HFFc6 (cell line): ENCODE results near the gene PLEKHD1. TPM values are rescaled to one million over a fixed set of nuclear protein-coding genes. Genes with fewer than 3 reads are reported as not detected.
A peak's percentile ranks its signal among the peaks of the same experiment; 100 is the strongest.

Experiments used
- DNase-seq: peaks from one replicate; pipeline ENCODE4 v3.0.0-alpha.2; 2018
- H3K27ac Mint-ChIP-seq: 2 replicates; pipeline ENCODE4 v1.8.0; 2020; ENCODE audit warnings: mild to moderate bottlenecking, mixed read lengths
- H3K27me3 Mint-ChIP-seq: 2 replicates; pipeline ENCODE4 v1.8.0; 2021; ENCODE audit warnings: mild to moderate bottlenecking, moderate library complexity, mixed read lengths; ENCODE audit not compliant: insufficient read depth
- H3K36me3 Mint-ChIP-seq: 2 replicates; pipeline ENCODE4 v1.8.0; 2021; ENCODE audit warnings: low read depth, mixed read lengths
- H3K4me1 Mint-ChIP-seq: 2 replicates; pipeline ENCODE4 v1.8.0; 2020; ENCODE audit warnings: low read depth, mixed read lengths
- H3K4me3 Mint-ChIP-seq: 2 replicates; pipeline ENCODE4 v1.8.0; 2020; ENCODE audit warnings: mild to moderate bottlenecking, moderate library complexity, mixed read lengths
- H3K9me3 Mint-ChIP-seq: 2 replicates; pipeline ENCODE4 v1.8.0; 2020; ENCODE audit warnings: mild to moderate bottlenecking, mixed read lengths
- total RNA-seq, 6 experiments: library from RNA; stranded (reverse); fragmentation: NEBNext Ultra II Directional; extraction: Animal tissue kit (Norgen Biotek cat#: 25700); gene quantifications; 2 replicates in 1 of 6; 3 replicates in 5 of 6; pipeline ENCODE4 v1.2.3, GENCODE V29; 2021
- TF ChIP-seq, protein P1 (sequence below): fragments of 200-600 bp; sonication (generic); IDR thresholded peaks from 2 replicates; pipeline ENCODE4 v1.5.0; 2021; ENCODE audit warnings: antibody characterized with exemption, mild to moderate bottlenecking

PLEKHD1 gene
- total RNA-seq, 6 experiments from 2014 or later: 0.06 TPM; not detected in 5

DNA sequence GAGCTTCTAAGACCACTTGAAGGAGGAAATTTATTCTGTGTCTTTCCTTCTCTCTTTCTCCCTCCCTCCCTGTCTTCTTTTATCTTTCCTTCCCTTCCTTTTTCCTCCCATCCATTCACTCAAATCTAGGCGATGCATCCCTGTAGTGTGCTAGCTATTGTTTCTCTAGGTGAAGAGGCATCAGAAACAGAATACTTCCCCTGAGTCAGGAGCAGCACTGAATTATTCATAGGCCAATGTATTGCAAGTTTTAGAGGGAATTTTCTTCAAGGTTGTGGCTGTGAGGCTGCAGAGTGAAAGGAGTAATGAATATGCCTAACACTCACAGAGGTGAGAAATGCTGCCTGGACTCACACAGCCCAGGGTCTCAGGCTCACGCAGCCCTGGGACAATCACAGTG is 67.0 kb downstream of the PLEKHD1 start:
- Mint-ChIP-seq H3K36me3 (no peaks in the 10 kb centered on the region), H3K27ac (no peak overlapping the region), H3K4me1 (peaks cover 13% of the 10 kb centered on the region), H3K4me3 (no peak overlapping the region), H3K9me3 (no peaks in the 10 kb centered on the region), H3K27me3 (peaks cover 28% of the 10 kb centered on the region)
- TF ChIP-seq, protein P1, sequence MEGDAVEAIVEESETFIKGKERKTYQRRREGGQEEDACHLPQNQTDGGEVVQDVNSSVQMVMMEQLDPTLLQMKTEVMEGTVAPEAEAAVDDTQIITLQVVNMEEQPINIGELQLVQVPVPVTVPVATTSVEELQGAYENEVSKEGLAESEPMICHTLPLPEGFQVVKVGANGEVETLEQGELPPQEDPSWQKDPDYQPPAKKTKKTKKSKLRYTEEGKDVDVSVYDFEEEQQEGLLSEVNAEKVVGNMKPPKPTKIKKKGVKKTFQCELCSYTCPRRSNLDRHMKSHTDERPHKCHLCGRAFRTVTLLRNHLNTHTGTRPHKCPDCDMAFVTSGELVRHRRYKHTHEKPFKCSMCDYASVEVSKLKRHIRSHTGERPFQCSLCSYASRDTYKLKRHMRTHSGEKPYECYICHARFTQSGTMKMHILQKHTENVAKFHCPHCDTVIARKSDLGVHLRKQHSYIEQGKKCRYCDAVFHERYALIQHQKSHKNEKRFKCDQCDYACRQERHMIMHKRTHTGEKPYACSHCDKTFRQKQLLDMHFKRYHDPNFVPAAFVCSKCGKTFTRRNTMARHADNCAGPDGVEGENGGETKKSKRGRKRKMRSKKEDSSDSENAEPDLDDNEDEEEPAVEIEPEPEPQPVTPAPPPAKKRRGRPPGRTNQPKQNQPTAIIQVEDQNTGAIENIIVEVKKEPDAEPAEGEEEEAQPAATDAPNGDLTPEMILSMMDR: no peak
- DNase-seq: no peak

DNA sequence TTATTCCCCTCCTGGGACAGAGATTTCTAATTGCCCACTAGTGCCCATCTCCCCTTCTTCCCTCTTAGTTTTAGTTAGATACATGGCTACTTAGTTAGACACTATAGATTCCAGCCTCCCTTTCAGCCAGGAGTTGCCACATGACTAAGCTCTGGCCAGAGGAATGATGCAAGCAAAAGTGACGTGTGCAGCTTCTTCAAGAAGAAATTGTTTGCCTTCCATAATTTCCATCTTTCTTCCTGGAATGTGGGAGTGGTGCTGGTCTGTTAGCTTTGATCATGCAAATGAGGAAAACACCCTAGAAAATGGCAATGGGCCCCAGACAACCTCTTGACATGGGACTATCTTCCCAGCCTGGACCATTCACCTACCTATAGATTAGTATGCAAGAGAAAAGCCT is 68.7 kb downstream of the PLEKHD1 start:
- H3K4me3 Mint-ChIP-seq: no peak overlapping the region
- TF ChIP-seq, protein P1: no peak
- peak; percentile 56 for DNase-seq
- peaks cover 9% of the 10 kb centered on the region for H3K4me1 Mint-ChIP-seq
- H3K36me3 Mint-ChIP-seq: no peaks in the 10 kb centered on the region
- no peak overlapping the region for H3K27ac Mint-ChIP-seq
- H3K27me3 Mint-ChIP-seq: peaks cover 36% of the 10 kb centered on the region
- H3K9me3 Mint-ChIP-seq: no peaks in the 10 kb centered on the region

DNA sequence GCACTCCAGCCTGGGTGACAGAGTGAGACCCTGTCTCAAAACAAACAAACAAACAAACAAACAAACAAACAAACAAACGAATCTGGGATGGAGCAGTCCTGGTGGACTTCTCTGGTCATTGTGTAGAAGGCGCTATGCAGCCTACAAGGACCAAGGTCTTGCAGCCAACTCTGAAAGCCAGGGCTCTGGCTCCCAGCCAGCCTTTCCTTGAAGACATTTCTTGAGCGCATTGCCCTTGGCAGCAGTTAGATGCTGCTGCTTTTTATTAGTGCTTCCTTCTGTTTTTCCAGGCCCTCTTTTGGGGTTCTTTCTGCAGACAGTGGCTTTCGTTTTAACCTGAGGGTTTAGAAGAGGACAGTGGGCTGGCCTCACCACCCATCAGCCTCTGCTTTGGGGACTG is 70.0 kb downstream of the PLEKHD1 start:
- Mint-ChIP-seq H3K4me1 (peaks cover 9% of the 10 kb centered on the region), H3K36me3 (no peaks in the 10 kb centered on the region), H3K27ac (no peak overlapping the region), H3K27me3 (peaks cover 32% of the 10 kb centered on the region), H3K9me3 (no peaks in the 10 kb centered on the region), H3K4me3 (no peak overlapping the region)
- TF ChIP-seq, protein P1: no peak
- no peak for DNase-seq

DNA sequence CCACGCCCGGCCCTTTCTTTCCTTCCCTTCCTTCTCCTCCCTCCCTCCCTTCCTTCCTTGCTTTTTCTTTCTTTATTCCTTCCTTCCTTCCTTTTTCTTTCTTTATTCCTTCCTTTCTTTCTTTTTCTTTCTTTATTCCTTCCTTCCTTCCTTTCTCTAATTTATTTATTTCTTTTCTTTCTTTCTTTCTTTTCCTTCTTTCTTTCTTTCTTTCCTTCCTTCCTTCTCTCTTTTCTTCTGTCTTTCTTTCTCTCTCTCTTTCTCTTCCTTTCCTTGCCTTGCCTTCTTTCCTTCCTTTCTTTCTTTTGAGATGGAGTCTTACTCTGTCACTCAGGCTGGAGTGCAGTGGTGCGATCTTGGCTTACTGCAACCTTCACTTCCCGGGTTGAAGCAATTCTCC is 74.2 kb downstream of the PLEKHD1 start:
- Mint-ChIP-seq H3K4me3 (no peak overlapping the region), H3K36me3 (no peaks in the 10 kb centered on the region), H3K4me1 (no peaks in the 10 kb centered on the region), H3K9me3 (no peaks in the 10 kb centered on the region), H3K27ac (no peak overlapping the region), H3K27me3 (peaks cover 46% of the 10 kb centered on the region)
- TF ChIP-seq, protein P1: no peak
- no peak for DNase-seq

DNA sequence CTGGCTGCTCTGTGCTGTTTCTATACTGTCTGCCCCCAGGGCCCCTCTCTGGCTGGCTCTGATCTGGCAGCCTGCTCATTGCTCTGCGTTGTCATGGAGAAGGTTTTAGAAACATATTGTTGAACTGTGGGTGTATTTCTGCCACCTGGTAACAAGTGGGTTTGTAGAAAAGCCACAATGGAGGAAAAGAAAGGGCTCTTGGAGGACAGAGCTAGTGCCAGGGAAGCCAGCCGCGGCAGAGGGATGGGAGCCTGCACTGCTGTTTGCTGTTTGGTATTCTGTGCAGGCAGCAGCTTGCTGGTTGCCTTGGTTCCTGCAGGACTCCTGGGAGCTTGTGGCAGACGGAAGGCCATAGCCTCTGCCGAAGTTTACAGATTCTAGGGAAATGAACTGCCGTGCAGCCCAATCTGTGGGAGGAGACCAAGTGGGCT is 75.1 kb downstream of the PLEKHD1 start:
- Mint-ChIP-seq H3K4me1 (no peaks in the 10 kb centered on the region), H3K9me3 (no peaks in the 10 kb centered on the region), H3K27ac (no peak overlapping the region), H3K4me3 (no peak overlapping the region), H3K36me3 (no peaks in the 10 kb centered on the region), H3K27me3 (peaks cover 50% of the 10 kb centered on the region)
- TF ChIP-seq, protein P1: no peak
- no peak for DNase-seq

DNA sequence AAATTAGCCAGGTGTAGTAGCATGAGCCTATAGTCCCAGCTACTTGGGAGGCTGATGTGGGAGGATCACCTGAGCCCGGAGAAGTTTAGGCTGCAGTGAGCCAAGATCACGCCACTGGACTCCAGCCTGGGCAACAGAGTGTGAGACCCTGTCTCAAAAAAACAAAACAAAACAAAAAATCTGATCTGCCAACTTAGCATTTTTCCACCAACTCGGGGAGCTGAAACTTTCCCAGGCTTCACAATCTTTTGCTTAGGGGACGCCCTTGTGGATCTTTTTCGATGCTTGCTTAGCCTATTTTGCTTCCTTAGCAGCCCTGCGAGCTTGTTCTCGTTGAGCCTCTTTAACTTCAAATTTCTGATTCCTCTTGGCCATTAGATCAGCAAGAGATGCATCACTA is 76.3 kb downstream of the PLEKHD1 start:
- Mint-ChIP-seq H3K4me1 (no peaks in the 10 kb centered on the region), H3K9me3 (no peaks in the 10 kb centered on the region), H3K36me3 (no peaks in the 10 kb centered on the region), H3K27ac (no peak overlapping the region), H3K27me3 (peaks cover 52% of the 10 kb centered on the region), H3K4me3 (no peak overlapping the region)
- no peak for DNase-seq
- TF ChIP-seq, protein P1: no peak
